Activated CD4-positive, alpha-beta memory T cell treated with anti-CD3 and anti-CD28 coated beads, Interleukin-2, amount 10 ng/mL, durations not matched to agents 7 days and 5 days (primary cell): ENCODE measurements around the gene MROH2A. TPM values are rescaled to one million over a fixed set of nuclear protein-coding genes. Genes with fewer than 3 reads are reported as not detected.

Experiments used
- CTCF ChIA-PET: fragments of 350-600 bp; sonication (Branson Sonifier 250); formaldehyde crosslinking; loops from one replicate; lab custom pipeline; 2021; ENCODE audit warnings: antibody characterized with exemption, inconsistent platforms; lab: Charles Lee
- POLR2A ChIA-PET: fragments of 350-600 bp; sonication (Branson Sonifier 250); formaldehyde crosslinking; loops from one replicate; lab custom pipeline; 2021; ENCODE audit warnings: antibody characterized with exemption; lab: Charles Lee
- DNase-seq: peaks from one replicate; pipeline ENCODE4 v3.0.0-alpha.2; 2020
- H3K27ac Mint-ChIP-seq: one replicate; pipeline ENCODE4 v1.8.0; 2021; ENCODE audit warnings: mild to moderate bottlenecking, mixed read lengths
- H3K27me3 Mint-ChIP-seq: one replicate; pipeline ENCODE4 v1.8.0; 2021; ENCODE audit warnings: mixed read lengths
- H3K36me3 Mint-ChIP-seq: one replicate; pipeline ENCODE4 v1.8.0; 2021; ENCODE audit warnings: low read depth, mixed read lengths
- H3K4me1 Mint-ChIP-seq: one replicate; pipeline ENCODE4 v1.8.0; 2021; ENCODE audit warnings: mixed read lengths
- H3K4me3 Mint-ChIP-seq: one replicate; pipeline ENCODE4 v1.8.0; 2021; ENCODE audit warnings: mild to moderate bottlenecking, mixed read lengths
- H3K9me3 Mint-ChIP-seq: one replicate; pipeline ENCODE4 v1.8.0; 2021; ENCODE audit warnings: mixed read lengths
- total RNA-seq, 2 experiments: library from RNA; stranded (reverse); gene quantifications; one replicate each; pipeline ENCODE4 v1.2.3, GENCODE V29; 2021

The MROH2A gene
- total RNA-seq, 2 experiments from 2014 or later: not detected

DNA sequence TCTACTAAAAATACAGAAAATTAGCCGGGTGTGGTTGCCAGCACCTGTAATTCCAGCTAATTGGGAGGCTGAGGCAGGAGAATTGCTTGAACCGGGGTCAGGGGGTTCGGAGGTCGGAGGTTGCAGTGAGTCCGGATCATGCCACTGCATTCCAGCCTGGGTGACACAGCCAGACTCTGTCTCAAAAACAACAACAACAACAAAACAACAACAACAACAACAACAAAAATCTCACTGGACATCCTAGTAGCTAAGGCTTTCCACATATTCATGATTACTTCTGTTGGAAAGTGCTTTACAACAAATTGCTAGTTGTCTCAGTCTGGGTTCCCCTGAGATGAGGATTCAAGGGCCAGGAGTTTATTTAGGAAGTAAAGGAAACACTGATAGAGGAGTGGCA, 4.3 kb upstream of the MROH2A start:
- H3K4me3 Mint-ChIP-seq: no peak overlapping the region
- ChIA-PET POLR2A (no interaction called here), CTCF (no interaction called here)
- DNase-seq: no peak
- H3K9me3 Mint-ChIP-seq: peaks cover 9% of the 10 kb centered on the region
- peaks cover 2% of the 10 kb centered on the region for H3K36me3 Mint-ChIP-seq
- peaks cover 5% of the 10 kb centered on the region for H3K27me3 Mint-ChIP-seq
- H3K27ac Mint-ChIP-seq: no peak overlapping the region
- no peaks in the 10 kb centered on the region for H3K4me1 Mint-ChIP-seq

DNA sequence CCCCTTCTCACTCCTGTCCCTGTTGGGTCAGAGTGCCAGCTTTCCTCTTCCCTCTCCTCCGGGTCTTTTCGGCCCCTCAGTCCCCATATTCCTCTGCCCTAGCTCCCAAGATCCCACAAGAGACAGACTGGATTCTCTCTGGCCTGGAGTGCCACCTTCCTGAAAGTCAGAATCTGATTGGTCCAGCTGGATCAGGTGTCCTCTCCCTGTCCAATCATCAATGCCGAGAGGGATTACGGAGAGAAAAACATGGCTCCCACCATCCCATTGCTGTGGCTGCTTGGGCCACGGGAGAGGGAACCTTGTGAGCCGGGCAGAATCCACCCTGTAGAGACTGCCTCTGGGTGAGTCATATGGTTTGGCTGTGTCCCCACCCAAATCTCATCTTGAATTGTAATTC, 2.7 kb upstream of the MROH2A start:
- POLR2A ChIA-PET: no interaction called here
- H3K9me3 Mint-ChIP-seq: peaks cover 9% of the 10 kb centered on the region
- no peak overlapping the region for H3K27ac Mint-ChIP-seq

DNA sequence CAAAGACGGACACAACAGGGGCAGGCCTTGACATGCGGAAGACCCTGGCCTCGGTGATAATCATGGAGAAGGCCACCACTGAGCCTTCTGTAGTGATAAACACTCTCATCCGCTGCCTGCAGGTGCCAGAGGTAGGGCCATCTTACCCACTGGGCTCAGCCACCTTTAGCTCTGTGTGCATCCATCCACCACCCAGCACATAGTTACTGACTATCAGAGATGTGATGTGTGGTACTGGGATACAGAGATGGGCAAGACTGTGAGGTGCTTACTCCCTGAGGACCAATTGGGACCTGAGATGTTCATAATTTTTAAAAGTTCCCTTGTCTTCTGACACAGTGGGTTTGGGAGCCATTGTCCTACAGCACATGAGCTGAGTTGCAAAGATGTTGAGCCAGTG, 1.6 kb downstream of the MROH2A start:
- H3K9me3 Mint-ChIP-seq: peaks cover 9% of the 10 kb centered on the region
- H3K27me3 Mint-ChIP-seq: peaks cover 9% of the 10 kb centered on the region
- ChIA-PET CTCF (no interaction called here), POLR2A (no interaction called here)
- H3K4me3 Mint-ChIP-seq: no peak overlapping the region
- no peak for DNase-seq
- no peak overlapping the region for H3K27ac Mint-ChIP-seq
- H3K36me3 Mint-ChIP-seq: peaks cover 2% of the 10 kb centered on the region
- no peaks in the 10 kb centered on the region for H3K4me1 Mint-ChIP-seq

More for the DNA sequence above, 2.7 kb upstream of the MROH2A start:
- peaks cover 2% of the 10 kb centered on the region for H3K36me3 Mint-ChIP-seq
- CTCF ChIA-PET: no interaction called here
- DNase-seq: no peak
- peaks cover 2% of the 10 kb centered on the region for H3K27me3 Mint-ChIP-seq
- H3K4me1 Mint-ChIP-seq: no peaks in the 10 kb centered on the region
- H3K4me3 Mint-ChIP-seq: no peak overlapping the region

- ChIA-PET CTCF (no interaction called here), POLR2A (no interaction called here)
- Mint-ChIP-seq H3K36me3 (peaks cover 2% of the 10 kb centered on the region), H3K4me3 (no peak overlapping the region), H3K27ac (no peak overlapping the region), H3K4me1 (no peaks in the 10 kb centered on the region), H3K27me3 (peaks cover 9% of the 10 kb centered on the region), H3K9me3 (peaks cover 8% of the 10 kb centered on the region)
- DNase-seq: no peak
These were observed 2.6 kb downstream of the MROH2A start for GRCh38 chr2:233780771-233781170.

GRCh38 chr2:233789554-233789953, 11.4 kb downstream of the MROH2A start:
- Mint-ChIP-seq H3K4me1 (no peaks in the 10 kb centered on the region), H3K36me3 (no peaks in the 10 kb centered on the region), H3K4me3 (no peak overlapping the region), H3K27me3 (peaks cover 3% of the 10 kb centered on the region), H3K9me3 (no peaks in the 10 kb centered on the region), H3K27ac (no peak overlapping the region)
- ChIA-PET POLR2A (no interaction called here), CTCF (no interaction called here)
- DNase-seq: no peak

- POLR2A ChIA-PET: no interaction called here
These were observed 13.2 kb downstream of the MROH2A start for GRCh38 chr2:233791151-233791882.

GRCh38 chr2:233791883-233792329, 13.8 kb downstream of the MROH2A start:
- Mint-ChIP-seq H3K9me3 (no peaks in the 10 kb centered on the region), H3K4me1 (no peaks in the 10 kb centered on the region), H3K27me3 (no peaks in the 10 kb centered on the region), H3K36me3 (no peaks in the 10 kb centered on the region), H3K4me3 (no peak overlapping the region), H3K27ac (no peak overlapping the region)
- POLR2A ChIA-PET: no interaction called here
- no peak for DNase-seq
- CTCF ChIA-PET: no interaction called here

More at GRCh38 chr2:233791151-233791882, 13.2 kb downstream of the MROH2A start:
- H3K36me3 Mint-ChIP-seq: no peaks in the 10 kb centered on the region
- no peak for DNase-seq
- no peaks in the 10 kb centered on the region for H3K9me3 Mint-ChIP-seq
- CTCF ChIA-PET: no interaction called here
- no peak overlapping the region for H3K27ac Mint-ChIP-seq
- no peak overlapping the region for H3K4me3 Mint-ChIP-seq
- no peaks in the 10 kb centered on the region for H3K27me3 Mint-ChIP-seq
- H3K4me1 Mint-ChIP-seq: no peaks in the 10 kb centered on the region

DNA sequence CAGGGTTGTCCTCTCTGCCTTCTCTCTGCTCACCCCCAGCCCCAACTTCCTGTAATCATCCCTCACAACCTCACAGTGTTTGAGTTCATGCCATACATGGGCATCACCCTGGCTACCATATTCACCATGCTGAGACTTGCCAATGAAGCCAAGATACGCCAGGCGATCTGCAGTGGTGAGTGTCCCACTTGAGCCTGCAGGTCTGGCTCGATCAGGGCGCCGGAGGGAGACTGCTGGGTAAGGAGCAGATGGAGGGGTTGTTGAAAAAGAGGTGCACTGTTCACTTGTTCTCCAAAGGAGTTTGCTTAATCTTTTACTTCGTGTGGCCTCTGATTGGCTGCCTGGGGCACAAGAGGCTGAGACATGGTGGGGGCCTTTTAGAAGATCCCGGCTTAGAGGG, 14.6 kb downstream of the MROH2A start:
- Mint-ChIP-seq H3K4me1 (no peaks in the 10 kb centered on the region), H3K27ac (no peak overlapping the region), H3K27me3 (no peaks in the 10 kb centered on the region), H3K4me3 (no peak overlapping the region), H3K9me3 (no peaks in the 10 kb centered on the region), H3K36me3 (no peaks in the 10 kb centered on the region)
- DNase-seq: no peak
- ChIA-PET CTCF (no interaction called here), POLR2A (no interaction called here)

DNA sequence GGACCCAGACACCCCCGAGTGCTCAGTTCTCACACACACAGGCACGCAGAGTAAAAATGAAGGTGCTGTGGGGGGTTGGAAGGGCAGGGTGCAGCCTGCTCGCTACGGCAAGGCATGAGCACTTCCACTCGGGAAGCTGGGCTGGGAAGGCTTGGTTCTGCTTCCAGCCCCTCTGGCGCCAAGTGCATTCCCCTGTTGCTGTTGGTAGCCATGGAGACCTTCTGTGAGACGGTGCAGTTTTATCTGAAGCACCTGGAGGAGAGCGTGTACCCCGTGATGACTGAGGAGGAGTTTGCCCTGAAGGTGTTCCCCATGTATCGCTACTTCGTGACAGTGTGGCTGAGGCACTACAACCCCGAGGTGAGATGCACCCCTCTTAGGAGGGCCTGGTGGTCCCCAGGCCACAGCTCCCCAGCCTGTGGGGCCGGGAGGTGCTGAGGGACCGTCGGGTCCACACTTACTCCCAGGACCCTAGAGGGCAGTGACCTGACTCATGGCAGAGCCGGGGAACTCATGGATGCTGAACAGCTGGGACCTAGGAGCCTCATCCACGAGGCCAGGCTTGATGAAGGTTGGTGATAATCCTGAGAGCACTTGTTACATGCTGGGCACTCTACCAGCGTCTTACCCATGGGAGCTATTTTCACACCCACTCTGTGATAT, 15.5 kb downstream of the MROH2A start:
- no peak overlapping the region for H3K4me3 Mint-ChIP-seq
- ChIA-PET POLR2A (no interaction called here), CTCF (no interaction called here)
- no peaks in the 10 kb centered on the region for H3K36me3 Mint-ChIP-seq
- H3K9me3 Mint-ChIP-seq: no peaks in the 10 kb centered on the region
- no peaks in the 10 kb centered on the region for H3K4me1 Mint-ChIP-seq
- no peaks in the 10 kb centered on the region for H3K27me3 Mint-ChIP-seq
- DNase-seq: peak; percentile 14
- H3K27ac Mint-ChIP-seq: no peak overlapping the region

DNA sequence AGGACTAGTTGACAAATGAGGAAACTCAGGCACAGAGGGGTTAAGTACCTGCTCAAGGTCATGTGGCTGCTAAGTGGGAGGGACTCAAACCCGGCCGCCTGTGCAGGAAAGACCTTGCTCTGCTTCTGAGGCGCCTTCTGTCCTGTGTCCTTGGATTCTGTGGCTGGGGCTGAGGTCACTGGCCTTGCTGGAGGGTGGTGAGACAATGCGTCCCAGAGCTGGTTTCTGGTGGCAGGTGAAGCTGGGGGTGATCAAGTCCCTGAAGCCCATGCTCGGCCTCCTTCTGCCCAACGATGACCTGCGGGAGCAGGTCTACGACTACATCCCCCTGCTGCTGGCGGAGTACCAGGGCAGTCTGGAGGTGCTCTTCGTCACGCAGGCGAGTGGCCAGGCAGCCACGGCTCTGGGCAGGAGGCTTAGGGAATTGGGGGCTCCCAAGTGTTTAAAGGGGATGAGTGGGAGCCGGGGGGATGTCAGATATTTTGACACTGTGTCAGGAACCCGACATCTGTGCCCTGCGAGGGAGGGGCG, 16.1 kb downstream of the MROH2A start:
- H3K27ac Mint-ChIP-seq: no peak overlapping the region
- no peaks in the 10 kb centered on the region for H3K9me3 Mint-ChIP-seq
- POLR2A ChIA-PET: no interaction called here
- H3K27me3 Mint-ChIP-seq: no peaks in the 10 kb centered on the region
- no peaks in the 10 kb centered on the region for H3K36me3 Mint-ChIP-seq
- H3K4me1 Mint-ChIP-seq: no peaks in the 10 kb centered on the region
- CTCF ChIA-PET: no interaction called here
- no peak overlapping the region for H3K4me3 Mint-ChIP-seq
- no peak for DNase-seq

- Mint-ChIP-seq H3K36me3 (no peaks in the 10 kb centered on the region), H3K27me3 (no peaks in the 10 kb centered on the region), H3K27ac (no peak overlapping the region), H3K4me3 (no peak overlapping the region), H3K9me3 (no peaks in the 10 kb centered on the region), H3K4me1 (no peaks in the 10 kb centered on the region)
- ChIA-PET POLR2A (no interaction called here), CTCF (no interaction called here)
- DNase-seq: peak; percentile 8
These were observed 17.6 kb downstream of the MROH2A start for GRCh38 chr2:233795735-233796171.

DNA sequence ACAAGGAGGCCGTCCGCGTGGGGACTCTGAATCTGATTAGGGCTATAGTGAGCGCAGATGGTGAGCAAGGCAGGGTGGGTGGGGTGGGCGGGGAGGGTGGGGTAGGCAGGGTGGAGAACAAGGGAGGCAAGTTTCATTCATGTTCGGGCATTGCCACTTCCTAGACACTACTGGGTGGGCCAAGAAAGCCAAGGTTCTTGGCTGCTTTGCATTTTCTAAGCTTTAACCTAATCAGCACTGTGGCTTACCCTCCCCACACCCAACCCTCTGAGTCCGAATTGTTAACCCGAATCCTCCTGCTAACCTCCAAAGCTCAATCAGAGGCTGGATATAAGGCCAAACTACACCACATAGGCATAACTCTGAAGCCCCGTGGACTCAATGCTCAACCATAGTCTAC, 18.1 kb downstream of the MROH2A start:
- no peaks in the 10 kb centered on the region for H3K27me3 Mint-ChIP-seq
- POLR2A ChIA-PET: no interaction called here
- no peak overlapping the region for H3K27ac Mint-ChIP-seq
- CTCF ChIA-PET: no interaction called here
- no peaks in the 10 kb centered on the region for H3K36me3 Mint-ChIP-seq
- peaks cover 2% of the 10 kb centered on the region for H3K4me1 Mint-ChIP-seq
- no peak for DNase-seq
- H3K4me3 Mint-ChIP-seq: no peak overlapping the region
- H3K9me3 Mint-ChIP-seq: no peaks in the 10 kb centered on the region

GRCh38 chr2:233798335-233799086, 20.4 kb downstream of the MROH2A start:
- no peaks in the 10 kb centered on the region for H3K27me3 Mint-ChIP-seq
- no peak overlapping the region for H3K27ac Mint-ChIP-seq
- H3K4me1 Mint-ChIP-seq: peaks cover 4% of the 10 kb centered on the region
- ChIA-PET POLR2A (no interaction called here), CTCF (no interaction called here)
- peak; percentile 7 for DNase-seq
- H3K36me3 Mint-ChIP-seq: no peaks in the 10 kb centered on the region
- H3K9me3 Mint-ChIP-seq: no peaks in the 10 kb centered on the region
- H3K4me3 Mint-ChIP-seq: no peak overlapping the region
